ENCODE data around the gene ETFDH.

ETFDH gene

GRCh38 chr4:158722917-158723793 is 51.1 kb downstream of the ETFDH start, which contains the start of gene PPID:
PPID (minus strand) TSS chr4:158723396; CDS start chr4:158723288, 108 bp downstream.
- peak within 1 kb of the TSS; percentile 69 for H3K4me3 ChIP-seq (replicated peaks; ENCODE audit: insufficient read depth, low read length)
- peak; percentile 72 to 84 for DNase-seq (ENCODE audit: low read depth in 1 of 2, low spot score in 1 of 2)
- peak within 1 kb of the TSS; percentile 85 for H3K27ac ChIP-seq (replicated peaks)
- H3K27me3 ChIP-seq (ENCODE audit: insufficient read depth, poor library complexity, severe bottlenecking) = no peaks in the 10 kb centered on the region
- no peak for TF ChIP-seq SPI1 (IDR thresholded peaks at IDR 0.05; ENCODE audit: borderline replicate concordance, low read depth)
- peak; percentile 89 for TF ChIP-seq POLR2AphosphoS5 (IDR thresholded peaks at IDR 0.05; ENCODE audit: low read depth)
- peak; percentile 55 for TF ChIP-seq REST (IDR thresholded peaks at IDR 0.05; ENCODE audit: insufficient replicate concordance, low read depth)
- peak; percentile 95 for TF ChIP-seq GABPA (IDR thresholded peaks at IDR 0.05; ENCODE audit: low read depth)
- no peak for TF ChIP-seq CTCF (IDR thresholded peaks at IDR 0.05; ENCODE audit: insufficient read depth, low read length)

GRCh38 chr4:158724637-158725036 is 52.5 kb downstream of the ETFDH start:
- no peaks in the 10 kb centered on the region for H3K27me3 ChIP-seq (ENCODE audit: insufficient read depth, poor library complexity, severe bottlenecking)
- TF ChIP-seq REST (IDR thresholded peaks at IDR 0.05; ENCODE audit: insufficient replicate concordance, low read depth) (no peak), POLR2AphosphoS5 (IDR thresholded peaks at IDR 0.05; ENCODE audit: low read depth) (no peak), GABPA (IDR thresholded peaks at IDR 0.05; ENCODE audit: low read depth) (no peak), CTCF (IDR thresholded peaks at IDR 0.05; ENCODE audit: insufficient read depth, low read length) (no peak), SPI1 (IDR thresholded peaks at IDR 0.05; ENCODE audit: borderline replicate concordance, low read depth) (no peak)
- H3K27ac ChIP-seq (replicated peaks) = no peak overlapping the region
- H3K4me3 ChIP-seq (replicated peaks; ENCODE audit: insufficient read depth, low read length) = no peak overlapping the region
- DNase-seq (ENCODE audit: low read depth in 1 of 2, low spot score in 1 of 2) = no peak

GRCh38 chr4:158726633-158727032 is 54.5 kb downstream of the ETFDH start:
- Histone ChIP-seq H3K4me3 (replicated peaks; ENCODE audit: insufficient read depth, low read length) (no peak overlapping the region), H3K27ac (replicated peaks) (no peak overlapping the region), H3K27me3 (ENCODE audit: insufficient read depth, poor library complexity, severe bottlenecking) (no peaks in the 10 kb centered on the region)
- TF ChIP-seq SPI1 (IDR thresholded peaks at IDR 0.05; ENCODE audit: borderline replicate concordance, low read depth) (no peak), GABPA (IDR thresholded peaks at IDR 0.05; ENCODE audit: low read depth) (no peak), POLR2AphosphoS5 (IDR thresholded peaks at IDR 0.05; ENCODE audit: low read depth) (no peak), CTCF (IDR thresholded peaks at IDR 0.05; ENCODE audit: insufficient read depth, low read length) (no peak), REST (IDR thresholded peaks at IDR 0.05; ENCODE audit: insufficient replicate concordance, low read depth) (no peak)
- no peak for DNase-seq (ENCODE audit: low read depth in 1 of 2, low spot score in 1 of 2)
